HL-60 (cell line): ENCODE measurements around the gene RAB28.

Experiments
- CTCF ChIP-seq: IDR thresholded peaks from one replicate; pipeline ENCODE4 v1.5.1; 2011; ENCODE audit warnings: low read length, control low read depth, inconsistent platforms; ENCODE audit not compliant: insufficient read depth
- POLR2AphosphoS5 ChIP-seq: IDR thresholded peaks from 2 replicates; pipeline ENCODE4 v1.6.1; 2012; ENCODE audit warnings: low read depth

DNA sequence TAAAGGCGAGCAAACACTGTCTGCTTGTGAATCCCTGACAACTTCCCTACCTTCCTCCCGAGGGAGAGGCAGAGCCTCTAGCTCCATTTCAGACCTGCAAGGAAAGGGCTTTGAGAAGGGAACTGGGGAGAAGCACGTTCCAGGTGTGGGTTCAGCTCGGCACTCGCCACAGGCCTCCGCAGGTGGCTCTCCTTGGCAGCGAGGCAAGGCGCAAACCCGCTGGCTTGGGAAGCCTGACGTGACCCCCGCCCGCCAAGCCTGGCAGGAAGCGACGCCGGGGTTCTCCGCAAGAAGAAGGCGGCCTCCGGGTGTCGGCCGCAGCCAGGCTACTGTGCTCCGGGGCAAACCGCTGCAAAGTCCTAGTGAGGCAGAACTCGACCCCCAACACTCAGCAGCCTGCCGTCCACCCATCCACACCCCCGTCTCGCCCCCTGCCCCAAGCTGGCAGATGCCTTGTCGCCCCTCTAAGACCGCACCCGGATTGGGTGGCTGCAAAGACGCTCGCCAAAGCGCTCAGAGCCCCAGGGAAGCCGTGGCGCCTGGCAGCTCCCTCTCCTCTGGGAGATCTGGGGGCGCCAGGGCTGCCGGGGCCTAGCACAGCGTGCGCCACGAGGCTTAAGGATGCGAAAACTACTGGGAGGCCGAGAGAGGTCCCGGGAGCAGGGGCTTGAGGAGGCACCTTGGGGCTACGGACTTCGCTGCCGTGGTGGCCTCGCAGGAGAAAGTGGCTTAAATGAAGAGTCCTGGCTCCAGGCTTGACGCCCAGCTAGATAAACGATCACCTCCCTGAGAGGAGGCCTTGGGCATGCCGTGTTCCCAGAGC lies 38.4 kb upstream of the RAB28 start:
- TF ChIP-seq CTCF (no peak), POLR2AphosphoS5 (no peak)
